HCT116 (cell line): ENCODE measurements around the gene RCBTB1. TPM values are rescaled to one million over a fixed set of nuclear protein-coding genes. Genes with fewer than 3 reads are reported as not detected.

Experiments used
- ATAC-seq: fragments of 200-7000 bp; cut with Tn5 transposase; 2 replicates; pipeline ENCODE4 v1.9.1; 2020; ENCODE audit warnings: mild to moderate bottlenecking, moderate library complexity
- Bru-seq: library from RNA; stranded (reverse); fragments of 400-500 nt; gene quantifications from one replicate; lab custom pipeline; 2021; lab: Mats Ljungman, UMichigan
- BruChase-seq, 2 experiments: library from RNA; stranded (reverse); fragments of 400-500 nt; gene quantifications; one replicate each; lab custom pipeline; 2021; lab: Mats Ljungman, UMichigan
- BruUV-seq: library from RNA; stranded (reverse); fragments of 400-500 nt; replicated peaks from 2 replicates; lab custom pipeline; 2021; lab: Mats Ljungman, UMichigan
- CTCF ChIA-PET: fragments of 300-600 bp; sonication (Branson Sonifier 250); formaldehyde crosslinking; loops from one replicate; lab custom pipeline; 2021; ENCODE audit warnings: antibody characterized with exemption; lab: Charles Lee
- POLR2A ChIA-PET: fragments of 300-600, 350-600 bp; sonication (Branson Sonifier 250); formaldehyde crosslinking; loops from one replicate; lab custom pipeline; 2021; ENCODE audit warnings: antibody characterized with exemption; lab: Charles Lee
- RAD21 ChIA-PET, 2 experiments: fragments of 300-600 bp; sonication (Branson Sonifier 250); formaldehyde crosslinking; loops; one replicate each; lab custom pipeline; 2023; ENCODE audit warnings: low total read pairs in 2 of 2; ENCODE audit not compliant: uncharacterized antibody in 2 of 2, unreplicated experiment in 2 of 2, low non-redundant PET in 1 of 2; lab: Charles Lee
- DNase-seq: peaks from one replicate; pipeline ENCODE4 v3.0.0-alpha.2; 2010; ENCODE audit warnings: low read depth, low spot score
- H2AFZ ChIP-seq: fragments of 200-600 bp; shearing (Covaris generic), sonication (generic); 2 replicates; pipeline ENCODE4 v1.6.1; 2017; ENCODE audit warnings: low read depth, mixed run types, mixed read lengths, antibody characterized with exemption, low read length; ENCODE audit not compliant: poor library complexity, severe bottlenecking
- H3K27ac ChIP-seq: 2 replicates; pipeline ENCODE4 v1.5.1; 2012; ENCODE audit warnings: low read depth, low read length
- H3K27me3 ChIP-seq: fragments of 200-600 bp; sonication (generic); 2 replicates; pipeline ENCODE4 v1.6.1; 2016; ENCODE audit warnings: mixed run types, low read length, mixed read lengths; ENCODE audit not compliant: insufficient read depth
- H3K36me3 ChIP-seq, 2 experiments: fragments of 200-500 bp in 1 of 2; fragments of 200-600 bp in 1 of 2; sonication (Bioruptor generic) in 1 of 2; sonication (generic) in 1 of 2; 2 replicates each; pipeline versions ENCODE4 v1.5.1 to v1.6.1; 2014 to 2016; ENCODE audit warnings: low read length in 2 of 2, inconsistent platforms in 1 of 2, mixed read lengths in 1 of 2, mixed run types in 1 of 2; ENCODE audit not compliant: insufficient read depth in 2 of 2, control insufficient read depth in 1 of 2
- H3K4me1 ChIP-seq, 2 experiments: fragments of 200-600 bp in 1 of 2; sonication (generic) in 1 of 2; 2 replicates each; pipeline versions ENCODE4 v1.5.1 to v1.6.1; 2012 to 2017; ENCODE audit warnings: low read length in 2 of 2, inconsistent platforms in 1 of 2, mild to moderate bottlenecking in 1 of 2, mixed read lengths in 1 of 2, mixed run types in 1 of 2, moderate library complexity in 1 of 2; ENCODE audit not compliant: insufficient read depth in 2 of 2, control insufficient read depth in 1 of 2
- H3K4me2 ChIP-seq: fragments of 200-600 bp; sonication (generic); 2 replicates; pipeline ENCODE4 v1.6.1; 2017; ENCODE audit warnings: mixed run types, low read length, mixed read lengths
- H3K4me3 ChIP-seq, 2 experiments: fragments of 200-600 bp in 1 of 2; sonication (generic) in 1 of 2; replicated peaks in 1 of 2; 2 replicates each; pipeline ENCODE4 v1.5.1; 2011 to 2016; ENCODE audit warnings: low read length in 2 of 2, control low read depth in 1 of 2, low read depth in 1 of 2, mild to moderate bottlenecking in 1 of 2, mixed read lengths in 1 of 2, mixed run types in 1 of 2
- H3K79me2 ChIP-seq: fragments of 200-600 bp; sonication (generic); 2 replicates; pipeline ENCODE4 v1.6.1; 2017; ENCODE audit warnings: mild to moderate bottlenecking, mixed run types, low read length, moderate library complexity, mixed read lengths; ENCODE audit not compliant: insufficient read depth
- H3K9ac ChIP-seq: fragments of 200-600 bp; sonication (generic); 2 replicates; pipeline ENCODE4 v1.6.1; 2016; ENCODE audit warnings: low read length, mixed read lengths
- H3K9me2 ChIP-seq: fragments of 200-600 bp; sonication (generic), shearing (Covaris generic); 2 replicates; pipeline ENCODE4 v1.6.1; 2017; ENCODE audit warnings: mixed run types, mild to moderate bottlenecking, moderate library complexity; ENCODE audit not compliant: insufficient read depth
- H3K9me3 ChIP-seq, 2 experiments: fragments of 200-500 bp in 1 of 2; fragments of 200-600 bp in 1 of 2; sonication (Bioruptor generic) in 1 of 2; sonication (generic) in 1 of 2; 2 replicates each; pipeline ENCODE4 v1.6.1; 2014 to 2017; ENCODE audit warnings: low read length in 2 of 2, mixed read lengths in 2 of 2, inconsistent platforms in 1 of 2, low read depth in 1 of 2, mild to moderate bottlenecking in 1 of 2, mixed run types in 1 of 2, moderate library complexity in 1 of 2; ENCODE audit not compliant: control insufficient read depth in 1 of 2, insufficient read depth in 1 of 2
- H4K20me1 ChIP-seq: fragments of 200-600 bp; sonication (generic), shearing (Covaris generic); 2 replicates; pipeline ENCODE4 v1.6.1; 2017; ENCODE audit warnings: mixed run types, mild to moderate bottlenecking, moderate library complexity; ENCODE audit not compliant: insufficient read depth
- EGR1 ChIP-seq: IDR thresholded peaks from 2 replicates; pipeline ENCODE4 v1.6.1; 2012; ENCODE audit warnings: low read depth
- ELF1 ChIP-seq: IDR thresholded peaks from 2 replicates; pipeline ENCODE4 v1.6.1; 2012; ENCODE audit warnings: low read depth, borderline replicate concordance
- POLR2AphosphoS5 ChIP-seq: IDR thresholded peaks from 2 replicates; pipeline ENCODE4 v1.6.1; 2011; ENCODE audit warnings: mild to moderate bottlenecking, low read depth, low read length, moderate library complexity
- SIN3A ChIP-seq: IDR thresholded peaks from 2 replicates; pipeline ENCODE4 v1.6.1; 2012; ENCODE audit warnings: low read depth
- YY1 ChIP-seq: IDR thresholded peaks from 2 replicates; pipeline ENCODE4 v1.6.1; 2011; ENCODE audit warnings: low read length, low read depth, moderate library complexity, mild to moderate bottlenecking; ENCODE audit not compliant: insufficient replicate concordance; ENCODE audit errors: extremely low read depth
- ZFX ChIP-seq: fragments of 450-650 bp; IDR thresholded peaks from 2 replicates; pipeline ENCODE4 v1.6.1; 2017
- intact Hi-C: fragments of 100-400 bp; cut with micrococcal nuclease; formaldehyde crosslinking; loops from 2 replicates; pipeline ENCODE4 v1.10.0; 2022
- long read RNA-seq: library from polyadenylated mRNA; unstranded; transcript quantifications from one replicate; pipeline ENCODE4 v2.0.0, GENCODE V29; 2021; ENCODE audit not compliant: unreplicated experiment
- polyA plus RNA-seq: library from polyadenylated mRNA; unstranded; fragments of >200 nt; gene quantifications from 2 replicates; pipeline ENCODE4 v1.2.1, GENCODE V29; 2012; ENCODE audit warnings: missing spikeins
- total RNA-seq: library from RNA; stranded (reverse); gene quantifications from one replicate; pipeline ENCODE4 v1.2.1, GENCODE V29; 2021; ENCODE audit not compliant: unreplicated experiment
- TF ChIP-seq, protein P1 (sequence below): IDR thresholded peaks from 2 replicates; pipeline ENCODE4 v1.6.1; 2012; ENCODE audit warnings: low read depth
- TF ChIP-seq, protein P2 (sequence below): IDR thresholded peaks from 2 replicates; pipeline ENCODE4 v1.6.1; 2012
- TF ChIP-seq, protein P3 (sequence below): IDR thresholded peaks from 2 replicates; pipeline ENCODE4 v1.6.1; 2012

The RCBTB1 gene
- 22.2 TPM for total RNA-seq
- polyA plus RNA-seq: 6.5 and 8.3 TPM in 2 replicates
- Bru-seq, nascent RNA: percentile 60 among the genes with signal in this experiment
- percentile 77 among the genes with signal in this experiment for BruChase-seq, experiment 1, labeled RNA remaining after a 6-hour chase
- BruChase-seq, experiment 2, labeled RNA remaining after a 2-hour chase: percentile 69 among the genes with signal in this experiment
- long read RNA-seq, full-length matches to known transcripts: 70 of 103 reads
- long read RNA-seq, partial matches to known transcripts: 5 of 103 reads
- long read RNA-seq, other reads (novel, unspliced or antisense): 28 of 103 reads

DNA sequence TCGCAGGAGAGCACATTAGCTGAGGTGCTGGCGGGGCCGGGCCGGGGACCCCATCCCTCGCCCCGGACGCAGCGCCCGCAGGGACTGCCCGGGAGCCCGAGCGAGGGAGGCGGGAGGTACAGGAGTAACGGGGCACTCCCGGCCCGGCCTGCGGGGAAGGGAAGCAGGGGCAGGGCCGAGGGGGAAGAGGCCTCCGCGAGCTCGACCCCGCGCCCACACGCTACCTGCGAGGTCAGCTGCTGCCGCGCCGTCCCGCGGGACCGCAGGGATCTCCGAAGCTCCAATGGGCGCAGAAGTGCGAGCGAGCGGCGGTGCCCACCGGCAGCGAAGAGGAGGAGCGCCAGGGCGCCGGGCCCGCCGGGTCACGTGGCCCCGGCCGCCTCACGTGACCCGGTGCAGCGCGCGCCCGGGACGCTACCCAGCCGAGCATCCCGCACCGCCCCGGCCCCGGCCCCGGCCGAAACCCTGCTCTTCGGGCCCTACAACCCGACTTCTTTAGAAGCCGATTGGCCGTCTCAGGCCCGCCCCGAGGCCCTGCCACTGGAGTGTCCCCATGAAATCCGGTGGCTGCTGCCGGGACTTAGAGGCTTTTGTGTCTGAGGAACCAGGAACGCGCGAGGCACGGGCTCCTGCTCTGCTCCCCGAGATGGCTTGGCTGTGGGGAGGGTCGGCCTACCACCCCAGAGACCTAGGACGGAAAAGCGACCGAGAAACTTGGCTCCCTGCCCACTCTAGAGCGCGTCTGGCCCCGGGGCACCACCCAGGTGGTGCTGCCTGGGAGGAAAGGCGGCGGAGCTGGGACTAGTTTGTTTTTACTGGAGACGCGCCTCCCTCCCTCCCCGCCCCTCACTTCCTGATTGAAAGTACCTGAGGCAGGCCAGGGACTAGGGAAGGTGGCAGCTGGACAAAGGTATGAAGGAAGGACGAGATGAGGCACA is at the start of gene RCBTB1:
TSS of gene RCBTB1 (minus strand) at position 339 of the 938 bp plus-strand sequence. CDS start 18,279 bp downstream, outside the sequence.
- ChIA-PET CTCF (no interaction called here), POLR2A (interaction anchor here (1.5 kb wide), 1 partner anchor 19 kb away, joined by 4 read pairs; no protein-coding TSS in a partner anchor), RAD21 (no interaction called here)
- BruUV-seq: no TSS peak
- Histone ChIP-seq H3K4me3 (peak within 1 kb of the TSS; percentile 59 to 74), H3K79me2 (peaks cover 9% of the 10 kb centered on the region; the same call in 1 of the 2 replicates), H3K36me3 (no peaks in the 10 kb centered on the region), H3K9me3 (no peaks in the 10 kb centered on the region), H3K4me1 (peaks cover 6 to 26% of the 10 kb centered on the region in 2 experiments; a peak in 3 of 4 replicates), H3K9me2 (no peaks in the 10 kb centered on the region), H3K27me3 (no peaks in the 10 kb centered on the region), H4K20me1 (no peaks in the 10 kb centered on the region), H2AFZ (peak within 1 kb of the TSS; percentile 50), H3K4me2 (peak within 1 kb of the TSS; percentile 86), H3K9ac (peak within 1 kb of the TSS; percentile 69), H3K27ac (peak within 1 kb of the TSS; percentile 63)
- intact Hi-C loops: no loop called here
- ATAC-seq: peak; percentile 93
- TF ChIP-seq, protein P1, sequence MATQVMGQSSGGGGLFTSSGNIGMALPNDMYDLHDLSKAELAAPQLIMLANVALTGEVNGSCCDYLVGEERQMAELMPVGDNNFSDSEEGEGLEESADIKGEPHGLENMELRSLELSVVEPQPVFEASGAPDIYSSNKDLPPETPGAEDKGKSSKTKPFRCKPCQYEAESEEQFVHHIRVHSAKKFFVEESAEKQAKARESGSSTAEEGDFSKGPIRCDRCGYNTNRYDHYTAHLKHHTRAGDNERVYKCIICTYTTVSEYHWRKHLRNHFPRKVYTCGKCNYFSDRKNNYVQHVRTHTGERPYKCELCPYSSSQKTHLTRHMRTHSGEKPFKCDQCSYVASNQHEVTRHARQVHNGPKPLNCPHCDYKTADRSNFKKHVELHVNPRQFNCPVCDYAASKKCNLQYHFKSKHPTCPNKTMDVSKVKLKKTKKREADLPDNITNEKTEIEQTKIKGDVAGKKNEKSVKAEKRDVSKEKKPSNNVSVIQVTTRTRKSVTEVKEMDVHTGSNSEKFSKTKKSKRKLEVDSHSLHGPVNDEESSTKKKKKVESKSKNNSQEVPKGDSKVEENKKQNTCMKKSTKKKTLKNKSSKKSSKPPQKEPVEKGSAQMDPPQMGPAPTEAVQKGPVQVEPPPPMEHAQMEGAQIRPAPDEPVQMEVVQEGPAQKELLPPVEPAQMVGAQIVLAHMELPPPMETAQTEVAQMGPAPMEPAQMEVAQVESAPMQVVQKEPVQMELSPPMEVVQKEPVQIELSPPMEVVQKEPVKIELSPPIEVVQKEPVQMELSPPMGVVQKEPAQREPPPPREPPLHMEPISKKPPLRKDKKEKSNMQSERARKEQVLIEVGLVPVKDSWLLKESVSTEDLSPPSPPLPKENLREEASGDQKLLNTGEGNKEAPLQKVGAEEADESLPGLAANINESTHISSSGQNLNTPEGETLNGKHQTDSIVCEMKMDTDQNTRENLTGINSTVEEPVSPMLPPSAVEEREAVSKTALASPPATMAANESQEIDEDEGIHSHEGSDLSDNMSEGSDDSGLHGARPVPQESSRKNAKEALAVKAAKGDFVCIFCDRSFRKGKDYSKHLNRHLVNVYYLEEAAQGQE: no peak
- TF ChIP-seq EGR1 (no peak), ZFX (peak; percentile 75), SIN3A (no peak), YY1 (no peak), ELF1 (peak; percentile 50), POLR2AphosphoS5 (peak; percentile 60; the same call in 1 of the 2 replicates)
- TF ChIP-seq, protein P2, sequence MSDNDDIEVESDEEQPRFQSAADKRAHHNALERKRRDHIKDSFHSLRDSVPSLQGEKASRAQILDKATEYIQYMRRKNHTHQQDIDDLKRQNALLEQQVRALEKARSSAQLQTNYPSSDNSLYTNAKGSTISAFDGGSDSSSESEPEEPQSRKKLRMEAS: peak; percentile 64
- TF ChIP-seq, protein P3, sequence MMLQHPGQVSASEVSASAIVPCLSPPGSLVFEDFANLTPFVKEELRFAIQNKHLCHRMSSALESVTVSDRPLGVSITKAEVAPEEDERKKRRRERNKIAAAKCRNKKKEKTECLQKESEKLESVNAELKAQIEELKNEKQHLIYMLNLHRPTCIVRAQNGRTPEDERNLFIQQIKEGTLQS: no peak
- peak; percentile 18 for DNase-seq
